HG03066 (cell line): ENCODE results near the gene TTC31.
A peak's percentile ranks its signal among the peaks of the same experiment; 100 is the strongest.
"Not testable (repeated sequence)": the region's sequence is repeated elsewhere in the genome, so short reads cannot be mapped to it uniquely, and the experiment has no call there.

Source experiments
- ATAC-seq: cut with Tn5 transposase; IDR thresholded peaks from one replicate; pipeline ENCODE4 v1.9.1; 2021; ENCODE audit warnings: low read depth; ENCODE audit not compliant: unreplicated experiment

The TTC31 gene

GRCh38 chr2:74482801-74483674, at the start of gene TTC31, which contains the start of gene CCDC142:
TTC31 (plus strand) TSS chr2:74483081; CDS start chr2:74483096, 15 bp downstream.
CCDC142 (minus strand) TSS chr2:74482998; CDS start chr2:74482837, 161 bp downstream.
- ATAC-seq: peak; percentile 89

GRCh38 chr2:74436111-74436805, 46.6 kb upstream of the TTC31 start:
- ATAC-seq: no peak

GRCh38 chr2:74436848-74437695, 45.8 kb upstream of the TTC31 start:
- no peak for ATAC-seq

- no peak for ATAC-seq
Measured at GRCh38 chr2:74438248-74438647, 44.6 kb upstream of the TTC31 start.

GRCh38 chr2:74439373-74439772, 43.5 kb upstream of the TTC31 start:
- no peak for ATAC-seq

- peak; percentile 3 for ATAC-seq
Measured at GRCh38 chr2:74439803-74440377, 43.0 kb upstream of the TTC31 start.

GRCh38 chr2:74440378-74441169, 42.3 kb upstream of the TTC31 start:
- ATAC-seq: peak; percentile 87

GRCh38 chr2:74441170-74441689, 41.7 kb upstream of the TTC31 start:
- no peak for ATAC-seq

GRCh38 chr2:74441690-74442482, 41.0 kb upstream of the TTC31 start, which contains the start of gene RTKN:
RTKN (minus strand) TSS chr2:74441937; CDS start chr2:74441816, 121 bp downstream.
- ATAC-seq: no peak

- not testable (repeated sequence) for ATAC-seq
Measured at GRCh38 chr2:74442483-74443297, 40.2 kb upstream of the TTC31 start.

- no peak for ATAC-seq
Measured at GRCh38 chr2:74444498-74445318, 38.2 kb upstream of the TTC31 start.

- no peak for ATAC-seq
Measured at GRCh38 chr2:74447230-74447999, 35.5 kb upstream of the TTC31 start.

GRCh38 chr2:74448771-74449170, 34.1 kb upstream of the TTC31 start:
- ATAC-seq: no peak

- ATAC-seq: no peak
Measured at GRCh38 chr2:74450570-74451190, 32.2 kb upstream of the TTC31 start.

- ATAC-seq: peak; percentile 37
Measured at GRCh38 chr2:74454654-74455511, 28.0 kb upstream of the TTC31 start, which contains the start of gene INO80B. INO80B (plus strand) TSS chr2:74455087; CDS start chr2:74455117, 30 bp downstream.
